Stimulated activated CD8-positive, alpha-beta memory T cell treated with anti-CD3 and anti-CD28 coated beads, Interleukin-12 subunit alpha, Interleukin-12 subunit beta, amount 100 ng/mL, for 1 hour (primary cell): ENCODE results near the gene SLC12A5.
"Not testable (repeated sequence)": the region's sequence is repeated elsewhere in the genome, so short reads cannot be mapped to it uniquely, and the experiment has no call there.

ENCODE experiments used
- DNase-seq: peaks from one replicate; pipeline ENCODE4 v3.0.0-alpha.2; 2020; ENCODE audit warnings: low read depth

The SLC12A5 gene

DNA sequence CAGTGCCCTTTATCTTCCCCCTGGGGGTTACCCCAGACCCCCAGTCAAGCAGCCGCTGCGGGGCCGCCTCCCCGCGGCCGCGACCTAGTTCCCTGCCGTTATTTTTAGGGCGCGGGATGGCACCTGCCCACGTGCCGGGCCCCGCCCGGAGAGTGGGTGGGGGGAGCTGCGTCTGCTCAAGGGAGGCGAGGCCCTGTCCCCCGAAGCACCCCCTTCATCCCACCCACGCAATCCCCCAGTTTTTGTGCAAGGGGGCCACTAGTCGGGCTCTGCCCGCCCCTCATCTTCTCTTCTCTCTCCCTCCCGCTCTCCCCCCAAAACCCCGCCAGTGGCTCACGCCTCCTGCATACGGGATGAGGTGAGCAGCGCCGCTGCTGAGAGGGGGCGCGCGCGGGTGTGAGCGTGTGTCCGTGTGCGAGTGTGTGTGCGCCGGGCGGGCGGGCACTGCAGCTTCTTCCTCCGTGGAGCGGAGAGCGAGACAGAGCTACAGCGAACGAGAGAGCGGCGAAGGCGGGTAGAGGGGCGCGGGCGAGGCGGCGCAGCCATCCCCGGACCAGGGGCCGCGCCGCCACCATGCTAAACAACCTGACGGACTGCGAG is at the start of gene SLC12A5:
SLC12A5 (plus strand) TSS at position 444 of the 600 bp plus-strand sequence; CDS start at position 574, 130 bp downstream.
- DNase-seq, result no peak

GRCh38 chr20:45981261-45981660 is 47.8 kb upstream of the SLC12A5 start:
- no peak for DNase-seq

DNA sequence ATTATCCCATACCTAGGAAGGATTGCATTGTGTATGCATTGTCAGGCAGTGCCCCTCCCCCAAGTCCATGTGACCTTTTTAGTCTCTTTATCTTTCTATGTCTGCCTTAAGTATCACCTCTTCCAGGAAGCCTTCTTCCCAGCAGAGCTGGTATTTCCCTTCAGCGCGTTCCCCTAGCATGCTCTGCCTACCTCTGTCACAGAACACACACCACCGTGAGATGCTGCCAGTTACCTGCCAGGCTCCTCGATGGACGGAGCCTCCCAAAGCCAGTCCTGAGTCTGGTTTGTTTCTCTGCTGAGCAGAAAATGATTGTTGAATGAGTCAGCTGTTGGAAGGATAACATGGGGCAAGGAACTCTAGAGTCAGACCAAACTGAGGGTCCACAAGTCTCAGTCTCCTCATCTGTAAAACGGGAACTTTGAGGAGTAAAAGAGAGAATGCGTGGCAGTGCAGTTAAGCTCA is 45.7 kb upstream of the SLC12A5 start:
- DNase-seq, result no peak

- no peak for DNase-seq
Measured at GRCh38 chr20:45985573-45985972, 43.4 kb upstream of the SLC12A5 start.

DNA sequence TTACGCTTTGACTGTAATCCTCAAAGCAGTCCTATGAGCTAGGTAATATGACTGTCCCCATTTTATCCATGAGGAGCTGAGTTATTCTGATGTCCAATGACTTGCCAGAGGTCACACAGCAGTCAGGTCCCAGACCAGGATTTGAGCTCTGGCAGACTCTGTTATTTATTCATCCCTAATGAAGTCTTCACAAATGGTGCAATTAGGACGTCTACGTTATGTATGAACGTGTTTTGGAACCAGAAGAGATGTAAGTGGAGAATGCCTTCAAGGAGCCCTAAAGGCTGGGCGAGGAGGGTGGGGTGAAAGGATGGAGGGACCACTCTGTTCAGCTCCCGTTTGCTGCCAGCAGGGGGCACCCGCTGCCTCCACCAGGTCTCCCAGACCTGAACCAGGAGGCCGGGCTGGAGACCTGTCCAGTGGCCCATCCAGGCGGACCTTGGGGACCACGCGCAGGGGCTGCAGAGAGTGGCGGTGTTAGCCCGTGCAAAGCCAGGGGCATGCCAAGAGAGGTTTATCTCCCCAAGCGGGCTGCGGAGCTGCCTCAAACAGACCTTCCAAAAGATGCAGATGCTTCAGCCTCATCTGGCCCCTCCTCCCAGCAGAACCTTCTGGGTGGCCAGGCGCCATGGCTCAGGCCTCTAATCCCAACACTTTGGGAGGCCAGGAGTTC is 41.8 kb upstream of the SLC12A5 start:
- DNase-seq, result peak; percentile 55

- not testable (repeated sequence) for DNase-seq
Measured at GRCh38 chr20:45988830-45989229, 40.2 kb upstream of the SLC12A5 start.

DNA sequence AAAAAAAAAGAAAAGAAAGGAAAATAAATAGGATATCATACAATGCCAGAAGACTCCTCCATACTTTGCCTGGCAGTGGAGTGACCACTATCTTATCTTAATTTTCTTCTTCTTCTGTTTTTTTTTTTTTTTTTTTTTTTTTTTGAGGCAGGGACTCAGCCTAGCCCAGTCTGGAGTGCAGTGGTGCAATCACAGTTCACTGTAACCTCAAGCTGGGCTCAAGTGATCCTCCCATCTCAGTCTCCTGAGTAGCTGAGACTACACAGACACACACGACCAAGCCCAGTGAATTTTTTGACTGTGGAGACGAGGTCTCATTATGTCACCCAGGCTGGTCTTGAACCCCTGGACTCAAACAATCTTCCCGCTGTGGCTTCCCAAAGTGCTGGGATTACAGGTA is 37.4 kb upstream of the SLC12A5 start:
- DNase-seq, result no peak

GRCh38 chr20:45993197-45993951 is 35.6 kb upstream of the SLC12A5 start:
- no peak for DNase-seq

DNA sequence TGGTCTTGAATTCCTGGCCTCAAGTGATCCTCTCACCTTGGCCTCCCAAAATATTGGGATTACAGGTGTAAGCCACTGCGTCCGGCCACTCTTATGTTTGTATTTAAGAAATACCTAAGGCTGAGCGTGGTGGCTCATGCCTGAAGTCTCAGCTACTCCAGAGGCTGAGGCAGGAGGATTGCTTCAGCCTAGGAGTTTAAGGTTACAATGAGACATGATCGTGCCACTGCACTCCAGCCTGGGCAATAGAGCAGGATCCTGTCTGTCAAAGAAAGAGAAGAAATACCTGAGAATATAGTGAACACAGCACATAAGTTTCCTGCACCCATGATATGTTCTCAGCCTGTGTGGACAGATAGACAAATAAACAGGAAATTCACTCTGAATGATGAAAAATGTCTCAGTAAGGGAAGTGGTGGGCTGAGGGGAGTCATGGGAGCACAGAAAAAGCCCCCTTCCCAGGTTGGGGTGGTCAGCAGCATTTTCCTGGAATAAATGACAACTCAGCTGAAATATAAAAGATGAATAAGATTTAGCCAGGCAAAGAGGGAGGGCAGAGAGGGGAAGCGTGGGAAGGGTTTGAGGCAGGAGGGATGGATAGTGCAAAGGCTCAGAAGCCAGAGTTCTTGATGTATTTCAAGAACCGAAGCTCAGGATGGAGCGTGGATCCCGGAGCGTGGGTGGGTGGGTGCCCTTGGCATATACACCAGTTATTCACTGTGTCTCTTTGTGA is 34.1 kb upstream of the SLC12A5 start:
- DNase-seq, result no peak

DNA sequence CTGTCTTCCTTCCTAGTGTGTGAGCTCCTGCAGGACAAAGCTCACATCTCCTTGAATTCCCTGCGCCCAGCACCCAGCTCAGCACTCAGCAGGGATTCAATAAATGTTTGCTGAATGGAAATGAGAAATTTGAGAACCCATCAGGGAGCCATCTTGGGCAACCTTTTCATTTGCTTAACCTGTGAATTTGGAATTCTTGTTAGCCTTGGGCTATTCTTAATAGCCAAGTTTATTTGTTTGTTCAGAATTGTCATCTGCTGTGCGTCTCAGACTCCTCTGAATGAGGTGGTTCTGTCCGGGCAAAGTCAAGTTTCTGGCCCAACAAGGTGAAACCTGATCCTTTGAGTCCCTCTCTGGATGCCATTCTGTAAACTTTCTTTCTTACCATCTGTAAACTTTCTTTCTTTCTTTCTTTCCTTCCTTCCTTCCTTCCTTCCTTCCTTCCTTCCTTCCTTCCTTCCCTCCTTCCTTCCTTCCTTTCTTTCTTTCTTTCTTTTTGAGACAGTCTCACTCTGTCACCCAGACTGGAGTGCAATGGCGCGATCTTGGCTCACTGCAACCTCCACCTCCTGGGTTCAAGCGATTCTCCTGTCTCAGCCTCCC is 33.4 kb upstream of the SLC12A5 start:
- DNase-seq, result not testable (repeated sequence)

- DNase-seq, result no peak
Measured at GRCh38 chr20:45997187-45997586, 31.8 kb upstream of the SLC12A5 start.

GRCh38 chr20:45998337-45998736 is 30.7 kb upstream of the SLC12A5 start:
- no peak for DNase-seq

DNA sequence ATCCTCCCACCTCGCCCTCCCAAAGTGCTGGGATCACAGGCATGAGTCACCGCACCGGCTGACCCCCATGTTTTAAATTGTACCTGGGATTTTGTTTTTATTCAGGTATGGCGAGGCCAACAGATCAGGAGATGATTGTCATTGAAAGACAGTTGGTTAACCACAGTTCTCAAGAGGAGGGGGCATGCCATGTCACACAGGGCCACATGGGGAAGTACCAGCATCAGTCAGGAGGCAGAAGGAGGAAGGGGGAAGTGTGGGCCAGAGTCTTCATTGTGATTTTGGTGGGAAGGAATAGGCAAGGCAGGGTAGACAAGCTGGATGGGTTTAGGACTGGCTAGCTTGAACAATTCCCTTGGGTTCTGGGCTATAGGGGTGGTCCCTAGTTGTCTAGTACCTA is 30.3 kb upstream of the SLC12A5 start:
- DNase-seq, result no peak

DNA sequence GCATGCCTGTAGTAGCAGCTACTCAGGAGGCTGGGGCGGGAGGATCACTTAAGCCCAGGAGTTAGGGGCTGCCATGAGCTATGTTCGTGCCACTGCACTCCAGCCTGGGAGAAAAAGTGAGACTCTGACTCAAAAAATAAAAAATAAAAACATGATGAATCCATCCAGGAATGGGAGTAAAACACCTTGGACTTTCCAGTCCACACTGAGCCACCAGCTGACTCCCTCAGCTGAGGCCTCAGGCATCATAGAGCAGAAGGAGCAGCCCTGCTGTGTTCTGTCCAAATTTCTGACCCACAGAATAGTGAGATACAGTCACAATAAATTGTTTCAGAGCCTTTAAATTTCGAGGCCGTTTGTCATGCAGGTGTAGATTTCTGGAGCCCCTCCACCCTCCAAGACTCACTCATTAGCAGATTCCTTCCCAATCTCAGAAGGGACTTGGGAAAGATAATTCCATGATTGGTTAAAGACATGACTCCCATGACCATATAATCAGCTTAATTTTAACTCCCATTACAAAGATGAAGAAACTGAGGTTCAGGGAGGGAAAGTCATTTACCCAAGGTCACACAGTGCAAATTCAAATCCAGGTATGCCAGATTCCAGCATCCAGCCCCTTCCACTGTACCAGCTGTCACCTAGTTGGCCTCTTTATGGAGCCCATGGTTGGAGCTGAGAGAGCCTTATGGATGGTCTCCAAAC is 29.3 kb upstream of the SLC12A5 start:
- no peak for DNase-seq

DNA sequence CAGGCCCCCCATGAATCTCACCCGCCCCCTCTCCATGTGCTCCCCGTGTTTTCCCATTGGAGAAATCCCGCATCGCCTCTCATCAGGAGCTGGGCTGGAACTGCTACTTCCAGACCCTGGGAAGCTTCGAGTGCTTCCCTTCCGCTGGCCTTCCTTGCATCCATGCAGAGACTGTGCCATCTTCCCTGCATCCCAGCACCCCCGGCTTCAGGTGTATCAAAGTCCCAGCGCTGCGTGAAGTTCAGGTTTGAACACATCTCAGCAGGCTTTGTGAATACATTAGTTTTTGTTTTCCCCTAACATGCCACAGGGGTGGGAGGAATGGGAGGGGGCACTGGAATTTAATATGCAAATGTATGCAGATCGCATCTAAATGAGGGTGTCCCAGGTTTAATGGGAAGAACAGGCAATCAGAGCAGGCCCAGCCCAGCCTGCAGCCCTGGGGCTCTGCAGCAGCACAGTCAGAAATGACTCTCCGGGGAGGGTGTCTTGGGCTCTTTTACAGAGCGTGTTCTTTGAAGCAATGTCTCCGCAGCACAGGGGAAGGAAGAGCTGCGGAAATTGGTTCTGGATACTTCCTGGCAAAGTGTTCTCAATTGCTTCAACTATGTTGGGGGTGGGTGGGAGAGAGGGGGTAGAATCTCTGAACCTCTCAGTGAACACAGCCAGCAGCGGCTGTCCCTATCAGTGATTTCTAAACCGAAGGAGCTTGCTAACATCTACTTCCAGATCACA is 28.6 kb upstream of the SLC12A5 start:
- no peak for DNase-seq

DNA sequence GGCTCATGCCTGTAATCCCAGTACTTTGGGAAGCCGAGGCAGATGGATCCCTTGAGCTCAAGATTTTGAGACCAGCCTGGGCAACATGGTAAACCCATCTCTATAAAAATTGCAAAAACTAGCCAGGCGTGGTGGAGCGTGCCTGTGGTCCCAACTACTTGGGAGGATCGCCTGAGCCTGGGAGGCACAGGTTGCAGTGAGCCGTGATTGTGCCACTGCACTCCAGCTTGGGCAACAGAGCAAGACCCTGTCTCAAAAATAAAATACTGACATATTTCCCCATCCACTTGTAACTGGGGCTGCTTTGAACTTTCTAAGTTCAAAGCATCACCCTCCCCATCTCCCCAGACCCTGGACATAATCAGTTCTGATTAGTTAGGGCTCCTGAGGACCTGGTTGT is 27.5 kb upstream of the SLC12A5 start:
- no peak for DNase-seq

DNA sequence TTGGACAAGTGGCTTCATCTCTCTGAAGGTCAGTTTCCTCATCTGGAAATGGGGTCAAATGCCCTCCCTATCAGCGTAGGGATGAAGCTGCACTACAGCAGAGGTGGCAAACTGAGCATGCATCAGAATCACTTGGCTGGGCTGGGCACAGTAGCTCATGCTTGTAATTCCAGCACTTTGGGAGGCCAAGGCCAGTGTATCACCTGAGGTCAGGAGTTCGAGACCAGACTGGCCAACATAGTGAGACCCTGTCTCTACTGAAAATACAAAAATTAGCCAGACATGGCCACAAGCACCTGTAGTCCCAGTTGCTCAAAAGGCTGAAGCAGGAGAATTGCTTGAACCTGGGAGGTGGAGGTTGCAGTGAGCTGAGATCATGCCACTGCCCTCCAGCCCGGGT is 27.0 kb upstream of the SLC12A5 start:
- DNase-seq, result no peak

- DNase-seq, result no peak
Measured at GRCh38 chr20:46004187-46004586, 24.8 kb upstream of the SLC12A5 start.

DNA sequence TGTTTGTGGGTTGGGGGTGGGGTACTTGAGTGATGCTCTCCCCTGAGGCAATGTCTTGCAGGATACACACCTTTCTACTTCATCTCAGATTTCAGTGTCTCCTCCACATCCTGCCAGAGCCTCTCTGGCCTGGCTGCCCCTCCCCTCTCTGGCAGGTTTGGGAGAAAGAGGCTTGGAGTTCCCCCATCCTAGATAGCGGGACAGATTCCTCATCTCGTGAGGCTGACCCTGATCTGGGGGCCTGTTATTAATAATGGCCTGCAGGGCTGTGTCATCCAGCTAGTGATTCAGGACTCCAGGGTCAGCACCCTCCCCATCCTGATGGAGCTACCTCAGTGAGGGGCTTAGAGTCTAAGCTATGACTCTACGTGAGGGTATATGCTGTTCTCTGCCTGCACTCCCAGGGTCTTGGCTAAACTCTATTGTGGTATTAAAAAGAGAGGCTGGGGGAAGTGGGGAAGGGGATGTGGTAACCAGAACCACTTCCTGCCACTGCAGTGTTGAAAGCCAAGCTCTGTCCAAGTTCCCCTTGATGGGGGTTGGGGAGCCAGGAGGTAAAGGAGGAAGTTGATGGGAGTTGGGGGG is 24.0 kb upstream of the SLC12A5 start:
- no peak for DNase-seq

GRCh38 chr20:46006022-46006705 is 22.9 kb upstream of the SLC12A5 start:
- DNase-seq, result no peak
